RWPE2 (cell line): ENCODE results near the gene IGF2R.

Experiments used
- ATAC-seq: fragments of 200-7000 bp; cut with Tn5 transposase; 3 replicates; pipeline ENCODE4 v1.9.1; 2021; ENCODE audit warnings: low read depth
- DNase-seq: peaks from one replicate; pipeline ENCODE4 v3.0.0-alpha.2; 2020; ENCODE audit warnings: low spot score
- H3K27ac ChIP-seq: fragments of 450-650 bp; 2 replicates; pipeline ENCODE4 v1.5.1; 2017; ENCODE audit warnings: mild to moderate bottlenecking; ENCODE audit not compliant: poor library complexity, severe bottlenecking
- H3K27me3 ChIP-seq: fragments of 250-450 bp; sonication (Bioruptor Pico); 2 replicates; pipeline ENCODE4 v1.5.1; 2021; ENCODE audit warnings: mild to moderate bottlenecking, moderate library complexity; ENCODE audit not compliant: insufficient read depth, poor library complexity, severe bottlenecking
- H3K36me3 ChIP-seq: fragments of 250-450 bp; sonication (Bioruptor Pico); 2 replicates; pipeline ENCODE4 v1.5.1; 2020; ENCODE audit warnings: low read depth, mild to moderate bottlenecking, moderate library complexity
- H3K4me1 ChIP-seq: fragments of 250-450 bp; sonication (Bioruptor Pico); 2 replicates; pipeline ENCODE4 v1.5.1; 2021; ENCODE audit warnings: mild to moderate bottlenecking, moderate library complexity; ENCODE audit not compliant: insufficient read depth, poor library complexity, severe bottlenecking
- H3K4me3 ChIP-seq: fragments of 250-450 bp; sonication (Bioruptor Pico); 2 replicates; pipeline ENCODE4 v1.5.1; 2021; ENCODE audit warnings: mild to moderate bottlenecking, moderate library complexity; ENCODE audit not compliant: severe bottlenecking
- H3K9me3 ChIP-seq: fragments of 250-450 bp; sonication (Bioruptor Pico); 2 replicates; pipeline ENCODE4 v1.5.1; 2021; ENCODE audit warnings: mild to moderate bottlenecking, moderate library complexity; ENCODE audit not compliant: severe bottlenecking
- TF ChIP-seq, protein P1 (sequence below): fragments of 450-650 bp; IDR thresholded peaks from one replicate; pipeline ENCODE4 v1.5.1; 2017; ENCODE audit warnings: mild to moderate bottlenecking, moderate library complexity; ENCODE audit not compliant: poor library complexity, severe bottlenecking

The IGF2R gene

DNA sequence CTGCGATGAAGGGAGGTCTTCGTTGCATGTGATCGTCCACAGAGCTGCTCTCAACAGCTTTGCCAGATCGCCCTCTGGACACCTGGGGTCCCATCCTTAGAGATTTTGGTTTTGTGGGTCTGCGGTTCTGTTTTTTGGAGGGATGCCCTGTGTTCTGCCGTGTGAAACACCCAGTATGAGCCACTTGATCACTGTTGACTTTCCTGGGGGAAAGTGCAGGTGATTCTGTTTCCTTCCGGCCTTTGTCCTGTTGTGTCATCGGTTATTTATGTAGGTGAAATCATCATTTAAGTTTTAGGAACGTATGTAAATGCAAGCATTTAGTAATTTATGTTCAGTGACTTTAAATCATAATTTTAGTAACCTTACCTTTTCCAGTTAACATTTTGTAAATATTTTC, 96.3 kb downstream of the IGF2R start:
- DNase-seq (no peak), ATAC-seq (no peak)
- TF ChIP-seq, protein P1, sequence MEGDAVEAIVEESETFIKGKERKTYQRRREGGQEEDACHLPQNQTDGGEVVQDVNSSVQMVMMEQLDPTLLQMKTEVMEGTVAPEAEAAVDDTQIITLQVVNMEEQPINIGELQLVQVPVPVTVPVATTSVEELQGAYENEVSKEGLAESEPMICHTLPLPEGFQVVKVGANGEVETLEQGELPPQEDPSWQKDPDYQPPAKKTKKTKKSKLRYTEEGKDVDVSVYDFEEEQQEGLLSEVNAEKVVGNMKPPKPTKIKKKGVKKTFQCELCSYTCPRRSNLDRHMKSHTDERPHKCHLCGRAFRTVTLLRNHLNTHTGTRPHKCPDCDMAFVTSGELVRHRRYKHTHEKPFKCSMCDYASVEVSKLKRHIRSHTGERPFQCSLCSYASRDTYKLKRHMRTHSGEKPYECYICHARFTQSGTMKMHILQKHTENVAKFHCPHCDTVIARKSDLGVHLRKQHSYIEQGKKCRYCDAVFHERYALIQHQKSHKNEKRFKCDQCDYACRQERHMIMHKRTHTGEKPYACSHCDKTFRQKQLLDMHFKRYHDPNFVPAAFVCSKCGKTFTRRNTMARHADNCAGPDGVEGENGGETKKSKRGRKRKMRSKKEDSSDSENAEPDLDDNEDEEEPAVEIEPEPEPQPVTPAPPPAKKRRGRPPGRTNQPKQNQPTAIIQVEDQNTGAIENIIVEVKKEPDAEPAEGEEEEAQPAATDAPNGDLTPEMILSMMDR, result no peak
- Histone ChIP-seq H3K36me3 (peaks cover 86% of the 10 kb centered on the region), H3K27ac (no peak overlapping the region), H3K27me3 (no peaks in the 10 kb centered on the region), H3K9me3 (no peaks in the 10 kb centered on the region), H3K4me3 (no peak overlapping the region), H3K4me1 (no peaks in the 10 kb centered on the region)

DNA sequence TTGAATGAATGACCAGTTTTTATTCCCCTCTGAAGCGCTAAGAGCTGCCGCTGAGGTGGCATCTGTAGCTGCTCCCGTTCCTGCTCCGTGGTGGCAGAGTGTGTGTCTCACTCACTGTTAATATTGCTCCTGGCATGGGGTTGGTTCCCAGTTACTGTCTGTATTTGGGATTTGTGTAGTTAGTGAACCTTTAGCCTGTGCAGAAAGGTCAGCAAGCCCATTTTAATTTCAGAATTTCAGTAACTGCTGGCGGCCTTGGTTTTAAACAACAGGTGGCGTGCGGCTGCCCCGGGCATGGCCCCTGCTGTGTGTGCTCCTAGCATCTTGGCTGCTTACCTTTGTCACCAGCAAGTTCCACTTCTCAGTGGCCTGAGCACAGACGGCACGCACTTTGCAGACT, 98.7 kb downstream of the IGF2R start:
- Histone ChIP-seq H3K27me3 (no peaks in the 10 kb centered on the region), H3K4me1 (no peaks in the 10 kb centered on the region), H3K27ac (no peak overlapping the region), H3K36me3 (peaks cover 76% of the 10 kb centered on the region), H3K4me3 (no peak overlapping the region), H3K9me3 (no peaks in the 10 kb centered on the region)
- no peak for DNase-seq
- no peak for ATAC-seq
- TF ChIP-seq, protein P1, result no peak

DNA sequence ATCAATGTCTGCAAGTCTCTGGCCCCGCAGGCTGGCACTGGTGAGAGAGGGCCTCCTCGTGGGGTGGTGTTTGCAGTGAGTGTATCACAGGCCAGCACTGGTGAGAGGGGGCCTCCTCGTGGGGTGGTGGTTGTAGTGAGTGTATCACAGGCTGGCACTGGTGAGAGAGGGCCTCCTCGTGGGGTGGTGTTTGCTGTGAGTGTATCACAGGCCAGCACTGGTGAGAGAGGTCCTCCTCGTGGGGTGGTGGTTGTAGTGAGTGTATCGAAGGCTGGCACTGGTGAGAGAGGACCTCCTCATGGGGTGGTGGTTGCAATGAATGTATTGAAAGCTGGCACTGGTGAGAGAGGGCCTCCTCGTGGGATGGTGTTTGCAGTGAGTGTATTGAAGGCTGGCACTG, 99.5 kb downstream of the IGF2R start:
- Histone ChIP-seq H3K9me3 (no peaks in the 10 kb centered on the region), H3K4me1 (no peaks in the 10 kb centered on the region), H3K36me3 (peaks cover 76% of the 10 kb centered on the region), H3K4me3 (no peak overlapping the region), H3K27ac (no peak overlapping the region), H3K27me3 (no peaks in the 10 kb centered on the region)
- ATAC-seq (no peak), DNase-seq (no peak)
- TF ChIP-seq, protein P1, result no peak

DNA sequence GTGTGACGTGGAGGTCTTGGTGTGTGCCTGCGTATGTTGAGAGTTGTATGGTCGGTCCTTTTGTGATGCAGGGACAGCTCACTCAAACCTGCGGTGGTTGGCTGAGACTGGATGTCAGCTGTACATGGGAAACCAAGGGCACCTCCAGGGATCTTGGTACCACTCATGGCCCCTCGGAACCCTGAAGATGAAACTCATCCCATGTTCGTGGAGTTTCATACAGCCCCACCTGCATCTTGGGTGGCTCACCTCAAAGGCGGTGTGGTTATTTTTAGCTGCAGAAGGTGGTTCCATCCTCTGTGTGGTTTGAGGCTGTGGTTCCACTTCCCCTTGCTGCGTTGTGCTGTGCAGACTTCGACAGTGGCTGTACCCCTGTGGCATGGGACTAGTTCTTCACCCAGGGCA, 100.2 kb downstream of the IGF2R start:
- no peak for ATAC-seq
- no peak for DNase-seq
- no peak overlapping the region for H3K27ac ChIP-seq
- no peak overlapping the region for H3K4me3 ChIP-seq
- TF ChIP-seq, protein P1, result no peak
- no peaks in the 10 kb centered on the region for H3K27me3 ChIP-seq
- H3K9me3 ChIP-seq, result no peaks in the 10 kb centered on the region
- no peaks in the 10 kb centered on the region for H3K4me1 ChIP-seq
- peaks cover 76% of the 10 kb centered on the region for H3K36me3 ChIP-seq

DNA sequence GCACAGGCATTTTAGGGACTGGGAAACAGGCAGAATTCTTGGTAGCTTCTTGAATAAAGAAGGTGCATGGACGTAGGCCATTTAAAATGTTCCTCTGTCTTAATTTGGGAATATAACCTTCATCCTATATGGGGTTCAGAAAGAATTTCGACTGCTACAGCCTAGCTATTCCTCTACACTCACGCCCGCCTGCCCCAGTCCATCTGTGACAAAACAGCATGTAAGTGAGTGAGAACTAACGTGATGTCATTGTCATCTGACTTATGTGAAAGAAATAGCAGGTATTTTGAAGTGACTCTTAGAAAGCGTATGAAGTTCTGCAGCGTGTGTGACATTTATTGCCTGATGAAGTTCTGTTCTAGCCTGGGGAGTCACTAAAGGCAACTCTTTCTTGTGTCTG, 100.6 kb downstream of the IGF2R start:
- no peaks in the 10 kb centered on the region for H3K9me3 ChIP-seq
- no peak for DNase-seq
- H3K4me3 ChIP-seq, result no peak overlapping the region
- H3K4me1 ChIP-seq, result no peaks in the 10 kb centered on the region
- no peaks in the 10 kb centered on the region for H3K27me3 ChIP-seq
- no peak for ATAC-seq
- H3K27ac ChIP-seq, result no peak overlapping the region
- TF ChIP-seq, protein P1, result no peak
- peaks cover 76% of the 10 kb centered on the region for H3K36me3 ChIP-seq
